LNCaP clone FGC (cell line): ENCODE results near the gene FAM216B.
"Not testable (repeated sequence)": the region's sequence is repeated elsewhere in the genome, so short reads cannot be mapped to it uniquely, and the experiment has no call there.

Experiments
- DNase-seq: peaks from one replicate; pipeline ENCODE4 v3.0.0-alpha.2; 2011; ENCODE audit warnings: low read depth
- H3K4me3 ChIP-seq: 2 replicates; pipeline ENCODE4 v1.5.1; 2011; ENCODE audit warnings: mild to moderate bottlenecking, low read depth, low read length, control low read depth
- TF ChIP-seq, protein P1 (sequence below): IDR thresholded peaks from 2 replicates; pipeline ENCODE4 v1.5.1; 2012; ENCODE audit warnings: mild to moderate bottlenecking; ENCODE audit not compliant: control insufficient read depth, insufficient read depth; ENCODE audit errors: extremely low read depth

Gene FAM216B

DNA sequence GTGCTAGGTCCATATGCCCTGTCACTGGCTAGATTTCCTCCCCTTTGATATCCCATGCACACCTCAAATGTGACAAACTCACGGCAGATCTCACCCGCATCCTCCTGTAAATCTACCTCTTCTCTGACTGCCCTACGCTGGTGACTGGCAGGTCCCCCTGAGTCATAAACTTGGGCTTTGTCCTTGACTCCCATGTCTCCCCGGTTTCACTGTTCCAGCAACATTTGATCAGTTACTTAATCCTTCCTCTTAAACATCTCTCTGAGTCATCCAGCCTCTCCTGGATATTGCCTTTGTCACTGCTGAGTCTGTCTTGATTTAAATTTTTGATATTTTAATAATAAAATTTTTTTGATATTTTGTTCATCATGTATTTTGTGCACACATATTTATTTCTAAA is 26.5 kb downstream of the FAM216B start:
- no peak for DNase-seq
- TF ChIP-seq, protein P1, sequence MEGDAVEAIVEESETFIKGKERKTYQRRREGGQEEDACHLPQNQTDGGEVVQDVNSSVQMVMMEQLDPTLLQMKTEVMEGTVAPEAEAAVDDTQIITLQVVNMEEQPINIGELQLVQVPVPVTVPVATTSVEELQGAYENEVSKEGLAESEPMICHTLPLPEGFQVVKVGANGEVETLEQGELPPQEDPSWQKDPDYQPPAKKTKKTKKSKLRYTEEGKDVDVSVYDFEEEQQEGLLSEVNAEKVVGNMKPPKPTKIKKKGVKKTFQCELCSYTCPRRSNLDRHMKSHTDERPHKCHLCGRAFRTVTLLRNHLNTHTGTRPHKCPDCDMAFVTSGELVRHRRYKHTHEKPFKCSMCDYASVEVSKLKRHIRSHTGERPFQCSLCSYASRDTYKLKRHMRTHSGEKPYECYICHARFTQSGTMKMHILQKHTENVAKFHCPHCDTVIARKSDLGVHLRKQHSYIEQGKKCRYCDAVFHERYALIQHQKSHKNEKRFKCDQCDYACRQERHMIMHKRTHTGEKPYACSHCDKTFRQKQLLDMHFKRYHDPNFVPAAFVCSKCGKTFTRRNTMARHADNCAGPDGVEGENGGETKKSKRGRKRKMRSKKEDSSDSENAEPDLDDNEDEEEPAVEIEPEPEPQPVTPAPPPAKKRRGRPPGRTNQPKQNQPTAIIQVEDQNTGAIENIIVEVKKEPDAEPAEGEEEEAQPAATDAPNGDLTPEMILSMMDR: no peak

DNA sequence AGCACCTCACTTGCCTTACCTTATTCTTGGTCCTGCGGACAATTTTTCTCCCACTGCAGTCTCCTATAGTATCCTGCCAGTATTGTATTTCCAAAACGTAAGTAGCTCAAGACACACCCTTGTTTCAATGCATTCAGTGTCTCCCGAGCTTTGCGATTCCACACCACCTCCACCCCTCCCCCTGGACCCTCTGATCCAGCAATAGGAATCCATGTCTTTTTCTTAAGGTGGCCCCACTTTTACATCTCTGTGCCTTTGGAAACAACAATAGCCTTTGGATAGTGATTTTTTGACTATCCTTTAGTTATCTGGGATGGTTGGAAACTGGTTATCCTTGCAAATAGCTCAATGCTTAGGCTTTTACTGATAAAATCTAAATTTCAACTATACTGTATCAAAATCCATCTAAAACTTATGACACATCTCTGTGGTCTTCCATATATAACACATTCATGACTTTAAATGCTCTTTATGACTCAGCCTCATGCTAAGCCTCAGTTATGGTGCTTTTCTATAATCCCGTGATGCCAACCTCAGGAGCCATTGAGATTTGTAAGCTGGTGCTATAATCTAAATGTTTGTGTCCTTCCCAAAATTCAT is 27.1 kb downstream of the FAM216B start:
- H3K4me3 ChIP-seq: no peak overlapping the region
- TF ChIP-seq, protein P1: no peak
- no peak for DNase-seq

More for the DNA sequence above, 26.5 kb downstream of the FAM216B start:
- no peak overlapping the region for H3K4me3 ChIP-seq

DNA sequence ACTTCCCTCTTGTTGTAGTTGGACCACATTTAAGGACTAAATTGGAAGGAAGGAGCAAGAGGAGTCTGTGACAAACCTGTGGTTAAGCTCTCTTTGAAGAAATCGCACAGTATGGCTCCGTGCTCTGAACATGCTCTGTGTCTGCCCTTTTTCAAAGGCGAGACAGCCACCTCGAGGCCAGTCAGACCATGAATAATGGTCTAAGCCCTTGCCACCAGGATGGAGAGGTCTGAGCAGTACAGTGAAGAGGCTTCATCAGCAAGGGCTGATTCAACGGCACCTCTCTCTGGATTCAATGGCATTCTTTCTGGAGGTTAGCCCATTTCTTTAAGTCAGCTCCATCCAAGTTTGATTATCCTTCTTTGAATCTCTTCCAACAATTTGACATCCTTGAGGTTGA is 30.9 kb downstream of the FAM216B start:
- TF ChIP-seq, protein P1: peak; percentile 33
- no peak for DNase-seq
- no peak overlapping the region for H3K4me3 ChIP-seq

DNA sequence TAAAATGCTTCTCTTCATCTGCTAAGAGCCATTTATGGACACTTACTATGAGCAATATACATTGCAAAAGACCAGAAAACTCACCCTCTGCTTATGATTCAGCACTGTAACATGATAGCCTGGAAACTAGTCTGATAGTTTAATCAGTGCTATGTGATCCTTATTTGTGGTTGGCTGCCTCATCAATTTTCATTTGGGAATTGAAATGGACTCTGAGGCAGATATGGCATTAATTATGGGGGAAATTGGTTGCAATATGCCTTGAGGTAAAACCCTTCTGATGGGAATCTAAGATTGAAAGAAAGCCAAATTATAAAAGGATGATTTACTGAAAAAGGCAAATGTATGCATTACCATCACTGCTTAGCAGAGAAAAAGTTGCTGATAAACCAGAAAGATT is 33.5 kb downstream of the FAM216B start:
- no peak overlapping the region for H3K4me3 ChIP-seq
- DNase-seq: no peak
- TF ChIP-seq, protein P1: no peak

DNA sequence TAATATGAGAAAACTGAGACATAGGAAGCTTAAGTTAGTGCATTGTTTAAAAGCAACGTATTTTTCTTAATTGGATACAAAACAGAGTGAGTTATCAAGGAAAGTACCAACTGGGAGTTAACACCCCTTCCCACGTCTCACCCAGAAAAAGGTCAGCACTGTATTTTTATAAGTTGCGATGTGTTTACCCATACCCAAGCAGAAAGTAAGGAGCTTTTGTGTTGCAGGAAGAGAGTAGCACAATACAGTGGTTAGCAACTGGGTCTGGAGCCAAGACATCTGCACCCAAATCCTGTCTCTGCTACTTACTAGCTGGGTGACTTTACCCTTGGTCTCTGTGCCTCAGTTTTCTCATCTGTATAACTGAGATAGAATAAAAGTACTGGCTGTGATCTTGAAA is 34.3 kb downstream of the FAM216B start:
- DNase-seq: no peak
- TF ChIP-seq, protein P1: no peak
- no peak overlapping the region for H3K4me3 ChIP-seq

DNA sequence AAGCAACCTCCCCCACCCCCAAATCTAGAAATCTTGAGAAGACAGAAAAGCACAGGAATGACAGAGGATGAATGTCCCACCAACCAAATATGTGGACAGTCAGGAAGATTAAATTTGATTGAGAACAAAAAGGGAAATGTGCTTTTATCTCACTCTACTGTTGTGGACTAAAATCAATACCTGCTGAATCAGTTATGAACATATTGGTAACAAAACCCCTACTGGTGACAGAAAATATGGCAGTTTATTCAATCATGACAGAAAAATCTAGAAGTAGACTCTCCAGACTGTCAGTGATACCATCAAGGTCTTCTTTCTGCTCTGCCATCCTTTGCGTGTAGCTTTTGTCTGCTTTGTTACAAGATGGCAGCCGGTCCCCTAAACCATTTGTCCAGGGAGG is 35.2 kb downstream of the FAM216B start:
- no peak for DNase-seq
- TF ChIP-seq, protein P1: no peak
- H3K4me3 ChIP-seq: no peak overlapping the region

DNA sequence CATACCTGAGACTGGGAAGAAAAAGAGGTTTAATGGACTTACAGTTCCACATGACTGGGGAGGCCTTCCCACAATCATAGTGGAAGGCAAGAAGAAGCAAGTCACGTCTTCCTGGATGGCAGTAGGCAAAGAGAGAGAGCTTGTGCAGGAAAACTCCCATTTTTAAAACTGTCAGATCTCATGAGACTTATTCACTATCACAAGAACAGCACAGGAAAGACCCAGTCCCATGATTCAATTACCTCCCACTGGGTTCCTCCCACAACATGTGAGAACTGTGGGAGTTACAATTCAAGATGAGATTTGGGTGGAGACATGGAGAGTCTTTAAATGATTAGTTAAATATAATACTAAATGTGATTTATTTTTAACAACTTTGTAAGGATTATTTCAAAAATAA is 38.3 kb downstream of the FAM216B start:
- not testable (repeated sequence) for DNase-seq, H3K4me3 ChIP-seq
